GM18909 (cell line): Measurements from ENCODE around the gene COX15.
"Not testable (repeated sequence)": the region's sequence is repeated elsewhere in the genome, so short reads cannot be mapped to it uniquely, and the experiment has no call there.

Experiments
- ATAC-seq: cut with Tn5 transposase; IDR thresholded peaks from one replicate; pipeline ENCODE4 v1.9.1; 2021; ENCODE audit warnings: mild to moderate bottlenecking; ENCODE audit not compliant: unreplicated experiment, poor library complexity

The COX15 gene

DNA sequence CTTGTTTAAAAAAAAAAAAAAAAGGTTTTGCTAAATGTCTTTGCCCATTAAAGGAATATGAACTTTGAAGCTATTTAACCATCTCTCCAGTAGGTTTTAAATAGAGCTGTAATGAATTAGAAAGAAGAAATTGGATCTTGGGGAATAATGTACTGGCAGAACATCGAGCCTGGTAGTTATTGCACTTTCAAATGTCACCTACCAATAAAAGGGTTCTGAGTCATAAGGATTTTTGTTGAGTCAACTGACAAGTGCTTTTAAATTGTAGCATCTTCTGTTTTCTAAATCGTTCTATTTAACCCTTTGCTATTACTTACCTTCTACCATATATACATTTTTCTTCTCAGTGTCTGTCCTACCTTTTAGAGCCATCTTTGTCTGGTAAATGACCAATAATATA lies 10.8 kb upstream of the COX15 start:
- no peak for ATAC-seq

GRCh38 chr10:99742254-99742653 lies 10.3 kb upstream of the COX15 start:
- no peak for ATAC-seq

- no peak for ATAC-seq
Observed at GRCh38 chr10:99740933-99741559, 9.1 kb upstream of the COX15 start.

DNA sequence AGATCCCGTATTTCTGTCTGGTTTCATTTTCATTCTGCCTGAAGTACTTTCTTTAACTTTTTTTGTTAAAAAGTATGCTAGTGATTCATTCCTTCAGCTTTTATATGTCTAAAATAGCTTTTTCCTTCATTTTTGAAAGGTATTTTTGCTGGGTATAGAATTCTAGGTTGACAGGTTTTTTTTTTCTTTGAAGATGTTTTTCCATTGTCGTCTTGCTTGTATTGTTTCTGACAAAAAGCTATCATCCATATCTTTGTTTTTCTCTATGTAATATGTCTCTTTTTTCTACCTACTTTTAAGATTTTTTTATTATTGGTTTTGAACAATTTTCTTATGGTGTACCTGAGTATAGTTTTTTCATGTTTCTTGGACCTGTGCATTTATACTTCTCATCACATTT lies 8.3 kb upstream of the COX15 start:
- ATAC-seq: no peak

DNA sequence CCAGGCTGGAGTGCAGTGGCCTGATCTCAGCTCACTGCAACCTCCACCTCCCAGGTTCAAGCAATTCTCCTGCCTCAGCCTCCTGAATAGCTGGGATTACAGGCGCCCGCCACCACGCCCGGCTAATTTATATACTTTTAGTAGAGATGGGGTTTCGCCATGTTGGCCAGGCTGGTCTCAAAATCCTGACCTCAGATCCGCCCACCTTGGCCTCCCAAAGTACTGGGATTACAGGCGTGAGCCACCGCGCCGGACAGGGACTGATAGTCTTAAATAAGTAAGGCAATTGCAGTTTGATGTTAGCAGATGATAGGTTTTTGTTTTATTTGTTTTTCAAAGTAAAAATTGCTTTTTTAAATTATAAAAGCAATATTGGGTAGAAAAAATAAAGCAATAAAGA lies 2.2 kb upstream of the COX15 start:
- ATAC-seq: not testable (repeated sequence)

DNA sequence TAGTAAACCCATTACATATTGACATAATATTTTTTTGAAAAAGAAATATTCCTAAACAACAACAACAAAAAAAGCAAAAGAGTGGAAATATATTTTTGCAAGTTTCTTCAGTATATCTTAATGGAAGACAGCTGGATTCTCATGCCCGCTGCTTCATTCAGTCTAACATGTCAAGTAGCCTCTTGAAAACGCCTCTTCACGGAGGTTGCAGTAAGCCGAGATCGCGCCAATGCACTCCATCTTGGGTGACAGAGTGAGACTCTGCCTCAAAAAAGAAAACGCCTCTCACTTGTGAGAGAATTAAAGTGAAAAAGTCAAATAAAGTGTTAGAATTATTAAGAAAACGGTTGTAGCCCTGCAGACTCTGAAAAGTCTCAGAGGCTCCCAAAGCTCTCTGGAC lies 1.4 kb upstream of the COX15 start:
- ATAC-seq: no peak

- peak; percentile 40 for ATAC-seq
Observed at GRCh38 chr10:99731306-99732032, 458 bp downstream of the COX15 start.

- no peak for ATAC-seq
Observed at GRCh38 chr10:99730026-99730425, 1.9 kb downstream of the COX15 start.

DNA sequence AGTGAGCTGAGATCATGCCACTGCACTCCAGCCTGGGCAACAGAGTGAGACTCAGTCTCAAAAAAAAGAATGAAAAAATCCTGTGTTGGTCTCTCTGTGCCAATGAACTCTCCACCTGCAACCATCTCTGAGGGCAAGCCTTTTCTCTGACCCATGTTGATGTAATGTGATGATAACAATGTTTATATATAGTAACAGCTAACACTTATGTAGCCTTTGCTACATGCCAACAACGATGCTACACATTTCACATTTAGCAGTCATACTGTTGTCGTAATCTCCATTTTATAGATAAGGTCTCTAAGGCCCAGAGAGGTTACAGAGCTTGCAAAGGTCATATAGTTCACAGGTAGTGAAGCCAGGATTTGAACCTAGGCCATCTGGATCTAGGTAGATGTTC lies 11.5 kb downstream of the COX15 start:
- no peak for ATAC-seq

- ATAC-seq: no peak
Observed at GRCh38 chr10:99714446-99714845, 17.5 kb downstream of the COX15 start.

- peak; percentile 55 for ATAC-seq
Observed at GRCh38 chr10:99711129-99711719, 20.7 kb downstream of the COX15 start.

GRCh38 chr10:99709480-99710229 lies 22.3 kb downstream of the COX15 start:
- no peak for ATAC-seq

GRCh38 chr10:99708428-99709012 lies 23.4 kb downstream of the COX15 start:
- no peak for ATAC-seq

DNA sequence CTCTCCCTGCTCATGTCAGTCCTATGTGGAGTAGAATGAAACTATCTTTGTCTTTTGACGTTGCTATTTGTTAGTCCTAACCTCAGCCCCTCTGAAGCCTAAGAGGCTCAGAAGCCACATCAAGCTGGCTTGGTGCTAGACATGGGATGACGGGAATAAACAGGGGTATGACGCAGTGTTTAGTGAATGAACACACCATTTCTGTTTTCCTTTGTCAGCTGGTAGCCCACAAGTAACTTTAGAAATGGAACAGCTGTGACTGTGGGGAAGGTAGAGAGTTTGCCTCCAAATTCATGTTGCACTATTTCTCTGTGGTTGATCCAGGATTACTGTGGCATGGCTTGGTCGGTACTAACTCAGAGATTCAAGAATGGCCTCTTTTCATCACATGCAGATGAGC lies 31.3 kb downstream of the COX15 start:
- no peak for ATAC-seq

- ATAC-seq: no peak
Observed at GRCh38 chr10:99698504-99699080, 33.3 kb downstream of the COX15 start.

GRCh38 chr10:99695761-99696160 lies 36.2 kb downstream of the COX15 start:
- no peak for ATAC-seq

DNA sequence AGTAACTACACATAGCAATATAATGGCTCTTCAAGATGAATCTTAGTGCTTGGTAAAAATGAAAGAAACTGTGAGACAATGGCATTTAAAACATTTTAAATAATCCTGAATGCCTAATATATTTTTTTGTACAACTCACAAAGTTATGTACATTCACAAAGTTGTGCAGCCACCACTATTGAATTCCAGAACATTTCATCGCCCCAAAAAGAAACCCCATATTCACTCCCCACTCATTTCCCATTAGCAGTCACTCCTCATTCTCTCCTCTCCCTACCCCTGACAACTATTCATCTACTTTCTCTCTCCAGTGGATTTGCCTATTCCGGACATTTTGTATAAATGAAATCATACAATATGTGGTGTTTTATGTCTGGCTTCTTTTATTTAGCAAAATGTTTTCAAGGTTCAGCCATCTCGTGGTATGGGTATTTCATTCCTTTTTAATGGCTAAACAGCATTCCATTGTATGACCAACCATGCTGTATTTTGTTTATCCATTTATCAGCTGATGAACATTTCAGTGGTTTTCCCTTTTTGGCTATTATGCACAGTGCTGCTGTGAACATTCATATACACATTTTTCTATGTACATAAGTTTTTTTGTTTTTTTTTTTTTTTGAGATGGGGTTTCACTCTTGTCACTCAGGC lies 37.9 kb downstream of the COX15 start:
- no peak for ATAC-seq

- ATAC-seq: no peak
Observed at GRCh38 chr10:99689461-99689860, 42.5 kb downstream of the COX15 start.

DNA sequence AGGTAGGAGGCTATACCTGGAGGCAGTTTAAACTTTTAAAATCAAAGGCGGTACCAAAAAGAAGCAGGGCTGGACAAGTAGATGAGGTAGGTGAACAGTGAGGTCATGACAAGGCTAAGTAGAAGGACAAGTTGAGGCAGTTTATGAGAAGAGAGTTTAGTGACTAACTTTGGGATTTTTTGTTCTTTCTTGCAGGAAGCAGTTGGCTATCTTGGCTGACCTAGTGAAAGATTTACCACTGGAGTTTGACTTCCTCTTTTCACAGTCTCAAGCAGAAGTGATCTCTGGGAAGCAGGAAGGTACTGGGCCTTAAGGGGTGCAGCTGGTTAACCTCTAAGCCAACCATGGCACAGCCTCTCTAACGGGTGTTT lies 46.3 kb downstream of the COX15 start:
- peak; percentile 92 for ATAC-seq

DNA sequence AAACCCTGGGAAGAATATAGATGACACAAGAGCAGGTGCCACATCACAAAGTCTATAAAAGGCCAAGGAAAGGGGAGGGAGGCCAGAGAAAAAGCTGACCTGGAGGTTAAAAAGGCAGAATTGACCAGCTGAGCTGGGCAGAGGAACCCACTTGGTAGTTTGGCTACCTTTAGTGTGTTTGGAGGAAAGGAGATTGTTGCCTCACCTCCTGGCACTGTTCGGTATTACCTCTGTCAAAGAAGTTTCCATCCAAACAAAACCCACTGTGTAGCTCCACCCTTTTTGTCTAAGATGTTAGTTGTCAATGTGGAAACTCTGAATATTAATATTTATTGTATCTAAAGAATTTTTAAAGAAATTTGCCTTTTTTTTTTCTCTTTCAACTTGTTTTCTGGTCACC lies 49.2 kb downstream of the COX15 start:
- ATAC-seq: peak; percentile 38
